ENCODE data around the gene MATCAP1.

- no peak for TF ChIP-seq POLR2A (IDR thresholded peaks at IDR 0.05; ENCODE audit: low read depth, low read length)
- TF ChIP-seq NRF1 (conservative IDR thresholded peaks at IDR 0.05; ENCODE audit: low read depth, low read length) = no peak
- no peak for TF ChIP-seq EZH2 (IDR thresholded peaks at IDR 0.05; ENCODE audit: borderline replicate concordance, control insufficient read depth, low read depth, low read length)
- TF ChIP-seq, protein P1, sequence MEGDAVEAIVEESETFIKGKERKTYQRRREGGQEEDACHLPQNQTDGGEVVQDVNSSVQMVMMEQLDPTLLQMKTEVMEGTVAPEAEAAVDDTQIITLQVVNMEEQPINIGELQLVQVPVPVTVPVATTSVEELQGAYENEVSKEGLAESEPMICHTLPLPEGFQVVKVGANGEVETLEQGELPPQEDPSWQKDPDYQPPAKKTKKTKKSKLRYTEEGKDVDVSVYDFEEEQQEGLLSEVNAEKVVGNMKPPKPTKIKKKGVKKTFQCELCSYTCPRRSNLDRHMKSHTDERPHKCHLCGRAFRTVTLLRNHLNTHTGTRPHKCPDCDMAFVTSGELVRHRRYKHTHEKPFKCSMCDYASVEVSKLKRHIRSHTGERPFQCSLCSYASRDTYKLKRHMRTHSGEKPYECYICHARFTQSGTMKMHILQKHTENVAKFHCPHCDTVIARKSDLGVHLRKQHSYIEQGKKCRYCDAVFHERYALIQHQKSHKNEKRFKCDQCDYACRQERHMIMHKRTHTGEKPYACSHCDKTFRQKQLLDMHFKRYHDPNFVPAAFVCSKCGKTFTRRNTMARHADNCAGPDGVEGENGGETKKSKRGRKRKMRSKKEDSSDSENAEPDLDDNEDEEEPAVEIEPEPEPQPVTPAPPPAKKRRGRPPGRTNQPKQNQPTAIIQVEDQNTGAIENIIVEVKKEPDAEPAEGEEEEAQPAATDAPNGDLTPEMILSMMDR (IDR thresholded peaks at IDR 0.05 in 2 of 3, conservative IDR thresholded peaks at IDR 0.05 in 1 of 3; ENCODE audit: control insufficient read depth in 2 of 3, extremely low read depth in 1 of 3, insufficient read depth in 1 of 3, low read depth in 3 of 3, low read length in 3 of 3) = no peak
- no peak for TF ChIP-seq GABPA (IDR thresholded peaks at IDR 0.05; ENCODE audit: low read depth)
- TF ChIP-seq MTA3 (IDR thresholded peaks at IDR 0.05; ENCODE audit: borderline replicate concordance, low read length) = no peak
- no peak for TF ChIP-seq EP300 (IDR thresholded peaks at IDR 0.05; ENCODE audit: borderline replicate concordance in 1 of 2, control insufficient read depth in 1 of 2, low read depth in 2 of 2, low read length in 2 of 2)
- TF ChIP-seq CHD1 (IDR thresholded peaks at IDR 0.05; ENCODE audit: low read depth, low read length) = no peak
- no peak for TF ChIP-seq TAF1 (IDR thresholded peaks at IDR 0.05; ENCODE audit: borderline replicate concordance, low read depth, low read length)
- no peak for TF ChIP-seq ZNF274 (IDR thresholded peaks at IDR 0.05; ENCODE audit: insufficient read depth, insufficient read length)
- TF ChIP-seq JUND (IDR thresholded peaks at IDR 0.05; ENCODE audit: low read depth, low read length) = no peak
Measured at GRCh38 chr16:67128417-67128816, 55.3 kb downstream of the MATCAP1 start.
